GM12864 (cell line): ENCODE results near the gene POGK.

Experiments
- DNase-seq: peaks from one replicate; pipeline ENCODE4 v3.0.0-alpha.2; 2011; ENCODE audit warnings: low read depth
- H3K4me3 ChIP-seq: 2 replicates; pipeline ENCODE4 v1.5.1; 2011; ENCODE audit warnings: mild to moderate bottlenecking, low read depth, low read length, control low read depth
- CTCF ChIP-seq: IDR thresholded peaks from 2 replicates; pipeline ENCODE4 v1.5.1; 2011; ENCODE audit warnings: low read depth, mild to moderate bottlenecking, moderate library complexity, low read length, control low read depth, inconsistent platforms; ENCODE audit errors: missing control alignments

The POGK gene

GRCh38 chr1:166884971-166885370 lies 45.7 kb downstream of the POGK start:
- no peak for TF ChIP-seq CTCF
- DNase-seq = no peak
- H3K4me3 ChIP-seq = no peak overlapping the region

- no peak for DNase-seq
- no peak overlapping the region for H3K4me3 ChIP-seq
- TF ChIP-seq CTCF = no peak
Measured at GRCh38 chr1:166888373-166889111, 49.3 kb downstream of the POGK start.

GRCh38 chr1:166889776-166890175 lies 50.5 kb downstream of the POGK start:
- no peak overlapping the region for H3K4me3 ChIP-seq
- DNase-seq = no peak
- TF ChIP-seq CTCF = no peak

GRCh38 chr1:166895766-166896165 lies 56.5 kb downstream of the POGK start:
- no peak overlapping the region for H3K4me3 ChIP-seq
- TF ChIP-seq CTCF = no peak
- DNase-seq = no peak

DNA sequence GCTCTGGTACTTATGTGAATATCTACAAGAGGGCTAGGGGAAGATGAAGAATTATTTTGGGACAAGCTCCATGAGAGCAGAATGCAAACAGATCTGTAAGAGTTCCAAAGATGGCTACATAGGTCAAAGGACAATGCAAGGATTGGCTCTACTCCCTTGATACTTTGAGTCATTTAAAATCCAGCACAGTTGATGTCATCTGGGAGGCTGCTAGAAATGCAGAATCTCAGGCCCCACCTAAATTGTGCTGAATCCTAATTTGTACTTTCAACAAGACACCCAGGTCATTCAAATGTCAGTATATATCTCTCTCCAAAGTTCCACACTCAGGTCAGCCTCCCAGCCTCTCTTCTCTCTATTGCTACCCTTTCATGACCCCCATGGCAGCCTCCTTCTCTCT lies 60.5 kb downstream of the POGK start:
- DNase-seq = no peak
- H3K4me3 ChIP-seq = no peak overlapping the region
- TF ChIP-seq CTCF = no peak

DNA sequence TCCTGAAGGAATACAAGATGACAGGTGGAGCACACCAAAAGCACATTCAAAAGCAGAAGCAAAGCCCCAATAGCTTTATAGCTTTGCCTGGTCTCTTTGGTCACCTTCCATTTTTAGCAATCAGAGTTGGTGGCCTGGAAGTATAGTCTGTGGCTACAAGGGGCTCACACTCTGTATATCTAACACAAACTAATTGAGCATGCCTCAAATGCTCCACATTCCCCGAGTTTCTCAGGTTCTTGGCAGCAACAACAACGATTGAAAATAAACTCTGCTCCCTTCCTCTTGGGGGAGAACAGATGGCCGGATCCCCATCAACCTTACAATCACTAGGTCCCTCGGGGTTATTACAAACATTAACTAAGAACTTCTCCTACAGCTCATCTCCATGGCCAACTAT lies 61.7 kb downstream of the POGK start:
- TF ChIP-seq CTCF = no peak
- no peak overlapping the region for H3K4me3 ChIP-seq
- no peak for DNase-seq

DNA sequence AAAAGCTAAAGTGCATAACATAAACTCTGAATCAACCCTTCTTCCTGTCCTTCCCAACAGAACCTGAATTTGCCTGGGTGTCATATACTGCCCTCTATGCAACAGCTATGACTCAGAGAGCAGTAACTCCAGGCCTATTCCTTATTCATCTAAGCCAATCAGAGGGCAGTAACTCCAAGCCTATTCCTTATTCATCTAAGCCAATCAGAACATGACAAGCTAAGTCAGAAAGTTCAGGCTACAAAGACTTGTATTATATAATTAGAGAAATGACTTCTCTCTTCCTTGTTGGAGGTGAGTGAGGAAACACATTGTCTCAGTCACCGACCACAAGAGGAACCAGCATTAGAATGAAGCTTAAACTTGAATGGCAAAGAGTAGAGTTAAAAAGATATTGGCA lies 63.0 kb downstream of the POGK start:
- H3K4me3 ChIP-seq = no peak overlapping the region
- no peak for TF ChIP-seq CTCF
- DNase-seq = no peak
